GM19035 (cell line): ENCODE measurements around the gene RARRES2.

ENCODE experiments used
- ATAC-seq: cut with Tn5 transposase; IDR thresholded peaks from one replicate; pipeline ENCODE4 v1.9.1; 2021; ENCODE audit not compliant: unreplicated experiment

The RARRES2 gene

GRCh38 chr7:150363370-150363769 lies 21.9 kb upstream of the RARRES2 start:
- no peak for ATAC-seq

GRCh38 chr7:150361807-150362621 lies 20.6 kb upstream of the RARRES2 start:
- ATAC-seq: no peak

GRCh38 chr7:150361402-150361801 lies 20.0 kb upstream of the RARRES2 start:
- no peak for ATAC-seq

- ATAC-seq: no peak
Measured at GRCh38 chr7:150360363-150361058, 19.1 kb upstream of the RARRES2 start.

GRCh38 chr7:150359622-150360362 lies 18.4 kb upstream of the RARRES2 start:
- ATAC-seq: no peak

- no peak for ATAC-seq
Measured at GRCh38 chr7:150358988-150359621, 17.7 kb upstream of the RARRES2 start.

GRCh38 chr7:150358433-150358832 lies 17.0 kb upstream of the RARRES2 start:
- ATAC-seq: no peak

GRCh38 chr7:150357771-150358427 lies 16.5 kb upstream of the RARRES2 start:
- ATAC-seq: no peak

- ATAC-seq: no peak
Measured at GRCh38 chr7:150357270-150357669, 15.8 kb upstream of the RARRES2 start.

GRCh38 chr7:150356265-150356897 lies 15.0 kb upstream of the RARRES2 start:
- ATAC-seq: no peak

GRCh38 chr7:150355666-150356059 lies 14.2 kb upstream of the RARRES2 start:
- no peak for ATAC-seq

GRCh38 chr7:150351587-150352194 lies 10.3 kb upstream of the RARRES2 start:
- ATAC-seq: no peak

GRCh38 chr7:150346922-150347321 lies 5.5 kb upstream of the RARRES2 start:
- no peak for ATAC-seq

GRCh38 chr7:150345012-150345411 lies 3.6 kb upstream of the RARRES2 start:
- no peak for ATAC-seq

- ATAC-seq: no peak
Measured at GRCh38 chr7:150344299-150344698, 2.9 kb upstream of the RARRES2 start.

GRCh38 chr7:150343225-150343624 lies 1.8 kb upstream of the RARRES2 start:
- no peak for ATAC-seq

- ATAC-seq: no peak
Measured at GRCh38 chr7:150342121-150342408, 636 bp upstream of the RARRES2 start.

GRCh38 chr7:150340875-150341262 lies 560 bp downstream of the RARRES2 start:
- ATAC-seq: no peak

GRCh38 chr7:150340024-150340749 lies 1.2 kb downstream of the RARRES2 start:
- no peak for ATAC-seq
